ENCODE measurements around the gene CACNA1A. TPM values are rescaled to one million over a fixed set of nuclear protein-coding genes. Genes with fewer than 3 reads are reported as not detected.

Gene CACNA1A
- total RNA-seq, 1 donor from 2014 or later = 7.7 TPM

DNA sequence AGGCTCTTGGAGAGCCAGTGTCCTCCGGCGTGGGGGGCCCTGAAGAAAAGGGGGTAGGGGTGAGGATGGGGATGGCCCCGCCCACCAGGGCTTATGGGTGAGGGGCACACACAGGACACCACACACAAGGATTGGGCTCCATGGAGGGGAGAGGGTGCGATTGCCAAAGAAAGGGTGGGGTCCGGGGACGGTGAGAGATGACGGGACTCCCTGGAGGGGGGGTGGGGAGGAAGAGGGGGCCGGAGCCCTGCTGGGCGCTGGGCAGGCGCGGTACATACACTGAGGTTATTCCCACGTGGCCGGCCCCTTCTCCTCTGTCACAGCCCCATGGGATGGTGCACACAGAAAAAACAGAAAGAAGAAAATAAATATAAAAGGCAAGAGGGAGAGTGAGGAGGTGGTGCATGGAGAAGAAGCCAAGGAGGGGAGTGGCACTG is 295.9 kb downstream of the CACNA1A start:
- intact Hi-C loops (cut with DNase I) = no loop called here
- TF ChIP-seq, protein P1, sequence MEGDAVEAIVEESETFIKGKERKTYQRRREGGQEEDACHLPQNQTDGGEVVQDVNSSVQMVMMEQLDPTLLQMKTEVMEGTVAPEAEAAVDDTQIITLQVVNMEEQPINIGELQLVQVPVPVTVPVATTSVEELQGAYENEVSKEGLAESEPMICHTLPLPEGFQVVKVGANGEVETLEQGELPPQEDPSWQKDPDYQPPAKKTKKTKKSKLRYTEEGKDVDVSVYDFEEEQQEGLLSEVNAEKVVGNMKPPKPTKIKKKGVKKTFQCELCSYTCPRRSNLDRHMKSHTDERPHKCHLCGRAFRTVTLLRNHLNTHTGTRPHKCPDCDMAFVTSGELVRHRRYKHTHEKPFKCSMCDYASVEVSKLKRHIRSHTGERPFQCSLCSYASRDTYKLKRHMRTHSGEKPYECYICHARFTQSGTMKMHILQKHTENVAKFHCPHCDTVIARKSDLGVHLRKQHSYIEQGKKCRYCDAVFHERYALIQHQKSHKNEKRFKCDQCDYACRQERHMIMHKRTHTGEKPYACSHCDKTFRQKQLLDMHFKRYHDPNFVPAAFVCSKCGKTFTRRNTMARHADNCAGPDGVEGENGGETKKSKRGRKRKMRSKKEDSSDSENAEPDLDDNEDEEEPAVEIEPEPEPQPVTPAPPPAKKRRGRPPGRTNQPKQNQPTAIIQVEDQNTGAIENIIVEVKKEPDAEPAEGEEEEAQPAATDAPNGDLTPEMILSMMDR (IDR thresholded peaks at IDR 0.05) = no peak
- Histone ChIP-seq H3K4me1 (peaks cover 3 to 9% of the 10 kb centered on the region in 2 donors), H3K9me3 (no peaks in the 10 kb centered on the region), H3K4me3 (no peak overlapping the region), H3K36me3 (no peaks in the 10 kb centered on the region), H3K27ac (no peak overlapping the region), H3K27me3 (no peaks in the 10 kb centered on the region)
- no peak for DNase-seq (ENCODE audit: low spot score in 2 of 2)

- intact Hi-C loops (cut with DNase I) = loop anchor here (2.0 to 5.0 kb wide), 2 partner anchors 37 to 59 kb away; partner anchors contain the start of genes IER2 and STX10
Measured at GRCh38 chr19:13209484-13210338, 296.6 kb downstream of the CACNA1A start.

DNA sequence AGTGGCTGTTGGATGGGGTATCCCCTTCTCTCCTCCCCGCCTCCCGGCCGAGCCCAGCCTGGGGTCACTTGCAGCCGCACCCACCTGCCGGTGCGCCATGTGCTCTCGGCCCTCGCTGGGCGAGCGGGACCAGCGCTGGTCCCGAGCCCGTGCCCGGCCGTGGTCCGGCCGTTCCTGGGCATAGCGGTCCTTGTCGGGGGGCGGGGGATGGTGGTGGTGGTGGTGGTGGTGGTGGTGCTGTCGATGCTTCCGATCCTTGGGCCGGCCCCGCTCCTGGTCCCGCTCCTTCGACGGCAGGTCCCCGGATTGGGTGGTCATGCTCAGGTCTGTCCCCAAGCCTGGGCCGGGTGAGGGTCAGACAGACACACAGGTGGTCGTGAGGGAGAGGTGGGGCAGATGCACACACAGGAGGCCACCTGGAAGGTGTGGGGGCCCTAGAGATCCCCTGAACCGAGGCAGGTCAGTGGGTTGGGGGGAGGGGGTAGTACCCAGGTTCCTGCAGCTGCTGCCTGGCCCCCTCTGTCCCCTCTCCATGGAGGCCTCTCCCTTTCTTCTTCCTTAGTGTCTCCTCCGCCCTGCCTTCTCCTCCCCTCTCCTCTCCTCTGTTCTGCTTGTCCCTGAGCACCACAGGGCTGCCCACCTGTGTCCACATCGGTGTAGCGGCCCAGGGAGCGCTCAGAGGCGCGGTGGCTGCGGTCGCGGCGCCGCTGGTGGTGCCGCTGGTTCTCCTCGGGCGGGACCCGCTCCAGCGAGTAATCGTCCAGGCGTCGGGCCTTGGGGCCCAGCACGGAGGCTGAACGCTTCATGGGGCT is 297.4 kb downstream of the CACNA1A start:
- intact Hi-C loops (cut with DNase I) = loop anchor here (2.0 to 5.0 kb wide), 2 partner anchors 37 to 58 kb away; partner anchors contain the start of genes IER2 and STX10
- H3K36me3 ChIP-seq = no peaks in the 10 kb centered on the region
- H3K4me1 ChIP-seq = peaks cover 3 to 9% of the 10 kb centered on the region in 2 donors
- peak overlapping the region; percentile 64 to 80 for H3K4me3 ChIP-seq
- no peaks in the 10 kb centered on the region for H3K9me3 ChIP-seq
- no peaks in the 10 kb centered on the region for H3K27me3 ChIP-seq
- DNase-seq (ENCODE audit: low spot score in 2 of 2) = no peak
- TF ChIP-seq, protein P1 (IDR thresholded peaks at IDR 0.05) = no peak
- peak overlapping the region; percentile 85 to 88 for H3K27ac ChIP-seq

More at GRCh38 chr19:13209484-13210338, 296.6 kb downstream of the CACNA1A start:
- no peaks in the 10 kb centered on the region for H3K9me3 ChIP-seq
- H3K27me3 ChIP-seq = no peaks in the 10 kb centered on the region
- no peaks in the 10 kb centered on the region for H3K36me3 ChIP-seq
- peaks cover 3 to 9% of the 10 kb centered on the region in 2 donors for H3K4me1 ChIP-seq
- H3K4me3 ChIP-seq = no peak overlapping the region
- DNase-seq (ENCODE audit: low spot score in 2 of 2) = no peak
- no peak overlapping the region for H3K27ac ChIP-seq
- TF ChIP-seq, protein P1 (IDR thresholded peaks at IDR 0.05) = no peak

GRCh38 chr19:13207846-13208671 is 298.2 kb downstream of the CACNA1A start:
- peaks cover 3 to 9% of the 10 kb centered on the region in 2 donors for H3K4me1 ChIP-seq
- peak overlapping the region; percentile 85 to 88 for H3K27ac ChIP-seq
- H3K9me3 ChIP-seq = no peaks in the 10 kb centered on the region
- TF ChIP-seq, protein P1 (IDR thresholded peaks at IDR 0.05) = no peak
- no peaks in the 10 kb centered on the region for H3K27me3 ChIP-seq
- intact Hi-C loops (cut with DNase I) = loop anchor here (2.0 to 5.0 kb wide), 2 partner anchors 36 to 57 kb away; partner anchors contain the start of genes IER2 and STX10
- peak in 1 of 2 donors; percentile 80 for DNase-seq (ENCODE audit: low spot score in 2 of 2)
- H3K36me3 ChIP-seq = no peaks in the 10 kb centered on the region
- H3K4me3 ChIP-seq = peak overlapping the region; percentile 64 to 80

Measured in ascending aorta (tissue), 2 donors.